ENCODE results near the gene CXXC4. TPM values are rescaled to one million over a fixed set of nuclear protein-coding genes. Genes with fewer than 3 reads are reported as not detected.

The CXXC4 gene
- total RNA-seq, 2 donors from 2014 or later: 0.79 to 1.5 TPM

GRCh38 chr4:104444685-104445084 lies 50.0 kb downstream of the CXXC4 start:
- no peak overlapping the region for H3K27ac ChIP-seq
- H3K27me3 ChIP-seq: no peaks in the 10 kb centered on the region
- intact Hi-C loops (cut with DNase I): no loop called here

GRCh38 chr4:104436542-104436941 lies 58.2 kb downstream of the CXXC4 start:
- no peaks in the 10 kb centered on the region for H3K36me3 ChIP-seq
- no peak for TF ChIP-seq CTCF (IDR thresholded peaks at IDR 0.05)
- H3K27me3 ChIP-seq: no peaks in the 10 kb centered on the region
- no peak overlapping the region for H3K9ac ChIP-seq (ENCODE audit: low read depth in 2 of 2, low read length in 2 of 2)
- H3K4me3 ChIP-seq: no peak overlapping the region
- H3K27ac ChIP-seq: no peak overlapping the region
- intact Hi-C loops (cut with DNase I): no loop called here
- no peaks in the 10 kb centered on the region for H3K9me3 ChIP-seq
- DNase-seq: no peak
- H3K4me1 ChIP-seq: no peaks in the 10 kb centered on the region

More at GRCh38 chr4:104444685-104445084, 50.0 kb downstream of the CXXC4 start:
- H3K9ac ChIP-seq (ENCODE audit: low read depth in 2 of 2, low read length in 2 of 2): no peak overlapping the region
- no peak overlapping the region for H3K4me3 ChIP-seq
- no peaks in the 10 kb centered on the region for H3K4me1 ChIP-seq
- DNase-seq: no peak
- no peaks in the 10 kb centered on the region for H3K9me3 ChIP-seq
- TF ChIP-seq CTCF (IDR thresholded peaks at IDR 0.05): no peak
- H3K36me3 ChIP-seq: no peaks in the 10 kb centered on the region

DNA sequence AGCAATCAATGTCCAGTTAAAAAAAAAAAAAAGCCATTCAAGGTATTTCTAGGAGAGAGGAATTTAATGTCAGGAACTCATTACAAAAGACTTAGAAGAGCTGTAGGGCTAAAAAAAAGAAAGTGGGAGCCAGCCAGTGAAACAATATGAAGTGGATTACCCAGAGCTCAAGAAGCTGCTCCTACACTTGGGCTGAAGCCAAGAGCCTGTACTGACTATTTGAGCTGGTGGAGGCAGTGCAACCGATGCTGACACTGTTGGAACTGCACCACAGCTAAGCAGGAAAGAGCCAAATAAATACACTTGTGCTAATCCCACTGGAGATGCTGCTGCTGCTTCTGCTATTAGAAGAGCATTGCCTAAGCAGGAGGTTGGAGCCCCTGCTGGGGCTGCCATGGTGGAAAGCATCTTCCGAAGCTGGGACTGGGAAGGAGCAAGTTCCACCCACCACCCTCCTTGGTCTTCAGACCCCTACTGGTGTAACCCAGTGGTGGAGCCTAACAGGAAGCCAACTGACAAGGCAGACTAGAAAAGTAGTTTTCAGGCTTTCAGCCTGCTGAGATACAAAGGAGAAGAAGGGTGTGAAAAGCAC lies 65.4 kb downstream of the CXXC4 start:
- H3K9me3 ChIP-seq: no peaks in the 10 kb centered on the region
- no peak overlapping the region for H3K4me3 ChIP-seq
- no peak for TF ChIP-seq CTCF (IDR thresholded peaks at IDR 0.05)
- no peak for DNase-seq
- intact Hi-C loops (cut with DNase I): no loop called here
- no peaks in the 10 kb centered on the region for H3K36me3 ChIP-seq
- no peak overlapping the region for H3K27ac ChIP-seq
- H3K27me3 ChIP-seq: no peaks in the 10 kb centered on the region
- no peak overlapping the region for H3K9ac ChIP-seq (ENCODE audit: low read depth in 2 of 2, low read length in 2 of 2)
- H3K4me1 ChIP-seq: no peaks in the 10 kb centered on the region

DNA sequence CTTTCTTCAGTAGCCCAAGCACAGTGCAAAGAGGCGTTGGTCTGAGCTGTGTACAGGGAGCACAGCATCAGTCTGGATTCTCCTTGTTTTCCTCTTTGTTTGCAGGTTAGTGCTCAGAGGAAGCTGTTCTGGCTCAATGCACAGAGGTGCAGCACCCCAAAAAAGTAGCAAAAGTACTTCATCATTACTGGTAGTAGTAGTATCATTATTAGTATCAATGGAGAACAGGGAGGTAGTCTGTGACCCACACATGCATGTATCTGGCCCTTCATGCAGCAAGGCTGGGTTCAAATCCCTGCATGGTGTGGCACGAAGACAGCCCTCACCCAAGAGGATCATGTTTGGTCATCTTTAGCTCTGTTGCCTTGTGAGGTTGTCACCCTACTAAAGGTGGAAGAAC lies 68.7 kb downstream of the CXXC4 start:
- Histone ChIP-seq H3K27ac (no peak overlapping the region), H3K36me3 (no peaks in the 10 kb centered on the region), H3K9ac (ENCODE audit: low read depth in 2 of 2, low read length in 2 of 2) (no peak overlapping the region), H3K9me3 (no peaks in the 10 kb centered on the region), H3K4me1 (no peaks in the 10 kb centered on the region), H3K27me3 (no peaks in the 10 kb centered on the region), H3K4me3 (no peak overlapping the region)
- intact Hi-C loops (cut with DNase I): no loop called here
- no peak for TF ChIP-seq CTCF (IDR thresholded peaks at IDR 0.05)
- DNase-seq: no peak

DNA sequence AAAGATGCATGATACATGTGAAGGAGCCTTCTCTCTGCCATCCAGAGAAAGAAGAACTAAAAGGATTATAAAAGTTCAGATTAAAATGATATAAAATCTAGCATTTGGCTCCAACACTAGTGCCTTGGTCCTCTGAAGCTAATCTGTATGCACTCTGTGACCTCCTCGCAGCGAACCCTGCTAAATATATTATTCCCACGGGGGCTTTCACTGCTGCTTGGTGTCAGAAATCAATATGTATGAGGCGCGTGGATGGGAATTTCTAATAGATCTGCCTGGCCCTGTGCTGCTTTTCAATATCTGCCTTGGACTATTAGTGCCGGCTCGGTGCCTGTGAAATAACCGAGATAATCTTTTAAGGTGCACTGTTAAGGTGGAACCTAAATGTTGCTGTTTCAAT lies 69.7 kb downstream of the CXXC4 start:
- peak overlapping the region in 1 of 2 donors; percentile 38 for H3K9ac ChIP-seq (ENCODE audit: low read depth in 2 of 2, low read length in 2 of 2)
- no peaks in the 10 kb centered on the region for H3K36me3 ChIP-seq
- peak overlapping the region; percentile 32 for H3K4me3 ChIP-seq
- H3K27ac ChIP-seq: no peak overlapping the region
- H3K9me3 ChIP-seq: no peaks in the 10 kb centered on the region
- intact Hi-C loops (cut with DNase I): no loop called here
- no peaks in the 10 kb centered on the region for H3K27me3 ChIP-seq
- no peaks in the 10 kb centered on the region for H3K4me1 ChIP-seq
- DNase-seq: no peak
- TF ChIP-seq CTCF (IDR thresholded peaks at IDR 0.05): no peak
